Stimulated activated CD8-positive, alpha-beta memory T cell treated with anti-CD3 and anti-CD28 coated beads, Interleukin-7, amount 100 ng/mL, for 4 hours (primary cell): Measurements from ENCODE around the gene EIF5A2.
"Not testable (repeated sequence)": the region's sequence is repeated elsewhere in the genome, so short reads cannot be mapped to it uniquely, and the experiment has no call there.

Experiments used
- DNase-seq, 2 donors: peaks; one replicate each; pipeline ENCODE4 v3.0.0-alpha.2; 2020; ENCODE audit warnings: low read depth in 2 of 2

EIF5A2 gene

DNA sequence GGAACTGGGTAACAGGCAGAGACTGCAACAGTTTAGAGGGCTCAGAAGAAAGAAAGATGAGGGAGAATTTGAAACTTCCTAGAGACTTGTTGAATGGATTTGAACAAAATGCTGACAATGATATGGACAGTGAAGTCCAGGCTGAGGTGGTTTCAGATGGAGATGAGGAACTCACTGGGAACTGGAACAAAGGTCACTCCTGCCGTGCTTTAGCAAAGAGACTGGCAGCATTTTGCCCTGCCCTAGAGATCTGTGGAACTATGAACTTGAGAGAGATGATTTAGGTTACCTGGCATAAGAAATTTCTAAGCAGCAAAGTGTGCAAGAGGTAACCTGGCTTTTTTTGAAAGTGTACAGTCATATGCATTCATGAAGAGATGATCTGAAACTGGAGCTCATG is 11.7 kb downstream of the EIF5A2 start:
- DNase-seq = no peak

DNA sequence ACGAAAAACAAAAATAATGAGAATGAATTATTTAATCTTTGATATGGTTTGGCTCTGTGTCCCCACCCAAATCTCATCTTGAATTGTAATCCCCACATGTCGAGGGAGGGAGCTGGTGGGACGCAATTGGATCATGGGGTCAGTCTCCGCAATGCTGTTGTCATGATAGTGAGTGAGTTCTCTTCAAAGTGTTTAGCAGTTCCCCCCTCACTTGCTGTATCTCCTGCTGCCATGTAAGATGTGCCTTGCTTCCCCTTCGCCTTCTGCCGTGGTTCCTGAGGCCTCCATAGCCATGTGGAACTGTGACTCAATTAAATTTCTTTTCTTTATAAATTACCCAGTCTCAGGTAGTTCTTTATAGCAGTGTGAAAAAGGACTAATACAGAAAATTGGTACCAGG is 12.1 kb downstream of the EIF5A2 start:
- DNase-seq = not testable (repeated sequence)

DNA sequence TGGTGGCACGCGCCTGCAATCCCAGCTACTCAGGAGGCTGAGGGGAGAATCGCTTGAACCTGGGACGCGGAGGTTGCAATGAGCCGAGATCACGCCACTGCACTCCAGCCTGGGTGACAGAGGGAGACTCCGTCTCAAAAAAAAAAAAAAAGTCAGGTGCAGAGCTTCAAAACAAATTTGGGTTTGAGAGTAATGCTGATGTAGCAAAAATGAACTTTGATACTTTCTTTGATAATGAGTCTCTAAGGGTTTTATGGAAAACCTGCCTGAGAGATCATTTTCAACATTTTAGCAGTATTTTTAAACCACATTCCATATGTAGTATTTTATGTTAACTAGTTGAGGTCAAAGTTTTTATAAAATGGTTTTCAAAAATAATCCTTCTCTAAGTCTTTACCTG is 14.5 kb downstream of the EIF5A2 start:
- DNase-seq = no peak

DNA sequence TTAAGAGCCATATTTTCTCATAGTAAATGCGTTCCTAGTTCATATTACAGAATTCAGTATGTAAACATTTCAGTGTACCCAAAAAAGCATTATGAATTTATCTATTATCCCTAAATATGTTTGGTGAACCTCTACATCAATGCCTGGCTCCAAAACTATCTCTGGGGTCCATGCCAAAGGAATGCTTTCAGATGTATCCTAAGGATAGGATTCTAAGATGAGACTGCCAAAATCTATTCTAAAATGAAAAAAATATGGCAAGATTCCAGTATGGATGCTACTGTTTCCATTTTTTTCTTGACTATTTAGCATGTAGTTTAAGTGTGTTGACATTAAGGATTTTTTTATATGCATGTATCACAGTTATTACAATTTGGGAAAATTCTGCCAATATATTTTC is 18.8 kb downstream of the EIF5A2 start:
- no peak for DNase-seq

DNA sequence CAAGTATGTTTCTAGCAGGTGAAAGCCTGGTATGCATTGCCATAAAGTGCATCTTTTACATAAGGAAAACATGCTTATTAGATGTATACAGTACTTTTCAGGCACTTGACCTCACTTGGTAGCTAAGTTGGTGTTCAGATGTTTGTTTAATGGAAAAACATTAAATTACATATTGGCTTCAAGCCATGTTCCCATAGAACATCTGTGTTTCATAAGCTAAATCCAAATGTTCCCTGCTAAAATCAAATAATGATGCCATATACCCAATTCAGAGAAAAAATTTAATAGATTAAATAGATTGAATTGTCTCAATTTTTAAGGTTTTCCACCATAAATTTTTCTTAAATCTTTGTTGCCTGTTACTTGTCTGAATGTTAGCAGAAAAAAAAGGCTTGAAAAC is 19.3 kb downstream of the EIF5A2 start:
- DNase-seq = no peak

DNA sequence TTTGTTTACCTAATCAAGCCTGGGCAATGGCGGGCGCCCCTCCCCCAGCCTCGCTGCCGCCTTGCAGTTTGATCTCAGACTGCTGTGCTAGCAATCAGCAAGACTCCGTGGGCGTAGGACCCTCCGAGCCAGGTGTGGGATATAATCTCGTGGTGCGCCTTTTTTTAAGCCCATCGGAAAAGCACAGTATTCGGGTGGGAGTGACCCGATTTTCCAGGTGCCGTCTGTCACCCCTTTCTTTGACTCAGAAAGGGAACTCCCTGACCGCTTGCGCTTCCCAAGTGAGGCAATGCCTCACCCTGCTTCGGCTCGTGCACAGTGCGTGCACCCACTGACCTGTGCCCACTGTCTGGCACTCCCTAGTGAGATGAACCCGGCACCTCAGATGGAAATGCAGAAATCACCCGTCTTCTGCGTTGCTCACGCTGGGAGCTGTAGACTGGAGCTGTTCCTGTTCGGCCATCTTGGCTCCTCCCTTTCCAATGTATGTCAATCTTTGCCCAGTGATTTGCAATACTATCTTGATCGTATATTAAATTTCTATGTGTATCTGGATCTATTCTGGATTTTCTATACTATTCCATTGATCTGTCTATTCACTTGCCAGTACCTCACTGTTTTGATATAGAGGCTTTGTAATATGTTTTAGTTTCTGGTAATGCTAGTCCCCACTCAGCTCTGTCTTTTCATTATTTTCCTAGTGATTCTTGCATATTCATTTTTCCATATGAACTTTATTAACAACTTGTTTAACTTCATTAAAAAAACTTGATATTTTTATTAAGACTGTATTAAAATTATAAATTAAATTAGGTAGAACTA is 24.1 kb downstream of the EIF5A2 start:
- DNase-seq = not testable (repeated sequence)

DNA sequence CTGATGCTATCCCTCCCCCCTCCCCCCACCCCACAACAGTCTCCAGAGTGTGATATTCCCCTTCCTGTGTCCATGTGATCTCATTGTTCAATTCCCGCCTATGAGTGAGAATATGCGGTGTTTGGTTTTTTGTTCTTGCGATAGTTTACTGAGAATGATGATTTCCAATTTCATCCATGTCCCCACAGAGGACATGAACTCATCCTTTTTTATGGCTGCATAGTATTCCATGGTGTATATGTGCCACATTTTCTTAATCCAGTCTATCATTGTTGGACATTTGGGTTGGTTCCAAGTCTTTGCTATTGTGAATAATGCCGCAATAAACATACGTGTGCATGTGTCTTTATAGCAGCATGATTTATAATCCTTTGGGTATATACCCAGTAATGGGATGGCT is 29.7 kb downstream of the EIF5A2 start:
- DNase-seq = not testable (repeated sequence)

DNA sequence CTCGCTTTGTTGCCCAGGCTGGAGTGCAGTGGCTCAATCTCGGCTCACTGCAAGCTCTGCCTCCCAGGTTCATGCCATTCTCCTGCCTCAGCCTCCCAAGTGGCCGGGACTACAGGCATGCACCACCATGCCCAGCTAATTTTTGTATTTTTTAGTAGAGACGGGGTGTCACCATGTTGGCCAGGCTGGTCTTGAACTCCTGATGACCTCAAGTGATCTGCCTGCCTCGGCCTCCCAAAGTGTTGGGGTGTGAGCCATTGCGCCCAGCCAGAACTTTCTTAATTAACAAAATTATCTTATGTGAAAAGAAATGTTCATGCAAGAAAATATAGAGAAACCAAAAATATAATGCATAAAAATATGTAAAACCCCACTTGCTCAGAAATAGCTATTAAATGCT is 31.1 kb downstream of the EIF5A2 start:
- not testable (repeated sequence) for DNase-seq

DNA sequence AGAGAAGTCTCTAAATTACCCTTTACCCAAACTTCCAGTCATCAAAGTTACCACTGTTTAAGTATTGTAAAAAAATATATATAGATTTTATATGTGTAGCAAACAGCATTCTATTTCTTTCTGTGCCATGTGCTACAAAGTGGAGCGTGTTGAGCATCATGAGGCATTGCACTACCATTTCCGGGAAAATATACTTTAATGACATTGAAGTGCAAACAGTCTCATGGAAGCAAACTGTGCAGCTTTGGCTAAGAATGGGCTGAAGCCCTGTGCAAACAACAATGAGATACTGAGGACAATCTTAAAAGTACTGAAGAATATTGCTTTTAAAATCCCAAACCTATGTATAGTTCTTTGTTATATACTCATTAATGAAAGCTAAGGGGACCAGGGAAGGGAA is 31.9 kb downstream of the EIF5A2 start:
- no peak for DNase-seq

DNA sequence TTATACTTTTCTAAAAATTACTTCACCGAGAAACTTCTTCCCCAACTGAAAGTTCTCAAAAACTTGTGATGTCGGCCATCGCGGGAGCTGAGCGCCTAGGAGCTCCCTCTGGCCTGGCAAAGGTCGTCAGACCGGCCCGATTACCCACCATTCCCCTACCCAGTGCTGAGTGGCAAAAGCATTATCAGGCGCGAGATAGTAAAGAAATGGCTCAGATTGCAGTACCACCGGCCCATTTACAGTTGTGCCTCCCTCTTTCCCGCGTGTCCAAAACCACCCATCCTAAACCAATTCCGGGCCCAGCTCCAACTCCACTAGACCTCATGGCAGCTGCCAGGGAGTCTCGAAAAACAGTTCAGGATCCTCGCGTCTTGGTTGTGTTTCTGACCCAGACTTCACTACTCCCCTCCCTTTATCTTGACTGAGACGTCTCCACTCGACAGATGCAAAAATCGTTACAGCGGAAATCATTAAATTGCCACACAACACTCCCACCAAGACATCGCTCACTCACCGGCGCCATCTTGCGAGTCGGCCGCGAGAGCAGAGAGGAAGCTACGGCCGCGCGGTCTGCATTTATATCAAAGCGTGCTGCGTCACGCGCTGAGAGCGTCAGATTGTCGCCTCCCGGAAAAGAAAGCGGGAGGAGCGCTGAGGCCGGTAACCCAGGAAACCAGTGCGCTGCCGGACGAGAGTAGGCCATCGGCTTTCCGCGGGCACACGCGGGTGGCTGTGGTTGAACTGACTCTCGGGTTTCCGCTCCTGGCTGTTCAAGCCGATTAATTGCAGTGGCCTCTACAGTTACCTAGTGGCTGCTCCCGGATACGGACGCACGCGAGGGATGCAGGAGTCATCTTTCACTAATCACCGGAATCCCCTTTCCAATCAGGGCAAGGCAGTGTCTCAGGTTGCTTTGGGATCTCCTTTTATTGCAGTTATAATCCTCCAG is 38.5 kb downstream of the EIF5A2 start, which contains the start of gene RPL22L1:
TSS of gene RPL22L1 (minus strand) at position 551 of the 949 bp plus-strand sequence. CDS start at position 523, 28 bp downstream.
- peak; percentile 88 to 90 for DNase-seq

DNA sequence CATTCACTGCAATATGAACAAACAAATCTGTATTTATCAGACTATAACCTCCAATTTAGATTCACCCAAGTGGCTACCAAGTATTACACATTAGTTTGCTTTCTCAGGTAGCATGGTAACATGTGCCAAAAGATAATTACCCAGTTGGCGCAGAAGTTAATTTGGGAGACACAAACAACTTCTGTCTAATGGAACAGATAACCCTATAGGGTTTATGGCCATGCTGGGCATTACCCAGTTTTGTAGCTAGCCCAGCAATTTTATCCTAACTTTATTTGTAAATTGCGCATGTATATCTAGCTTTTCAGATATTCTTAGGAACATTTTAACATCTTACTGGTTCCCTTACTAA is 39.2 kb downstream of the EIF5A2 start:
- DNase-seq = no peak

DNA sequence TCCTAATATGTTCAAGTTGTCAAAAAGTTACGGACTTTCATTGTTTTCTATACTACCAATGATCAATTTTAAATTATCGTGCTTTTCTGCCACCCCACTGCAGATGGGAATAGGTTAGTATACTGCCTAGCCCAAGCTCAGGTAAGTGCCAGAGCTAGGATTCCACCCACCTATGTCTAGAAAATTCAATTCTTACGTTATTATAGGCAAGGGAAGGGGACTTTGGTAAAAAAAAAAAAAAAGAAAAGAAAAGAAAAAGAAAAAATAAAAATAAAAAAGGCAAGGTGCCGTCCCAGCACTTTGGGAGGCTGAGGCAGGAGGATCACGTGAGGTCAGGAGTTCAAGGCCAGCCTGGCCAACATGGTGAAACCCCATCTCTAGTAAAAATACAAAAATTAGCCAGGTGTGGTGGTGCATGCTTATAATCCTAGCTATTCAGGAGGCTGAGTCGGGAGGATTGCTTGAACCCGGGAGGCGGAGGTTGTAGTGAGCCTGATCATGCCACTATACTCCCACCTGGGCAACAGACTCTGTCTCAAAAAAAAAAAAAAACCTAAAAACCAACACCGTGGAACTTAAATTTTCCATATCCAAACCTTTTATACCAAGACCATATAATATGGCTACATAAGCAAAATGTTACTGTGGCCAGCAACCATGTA is 39.7 kb downstream of the EIF5A2 start:
- DNase-seq = no peak

DNA sequence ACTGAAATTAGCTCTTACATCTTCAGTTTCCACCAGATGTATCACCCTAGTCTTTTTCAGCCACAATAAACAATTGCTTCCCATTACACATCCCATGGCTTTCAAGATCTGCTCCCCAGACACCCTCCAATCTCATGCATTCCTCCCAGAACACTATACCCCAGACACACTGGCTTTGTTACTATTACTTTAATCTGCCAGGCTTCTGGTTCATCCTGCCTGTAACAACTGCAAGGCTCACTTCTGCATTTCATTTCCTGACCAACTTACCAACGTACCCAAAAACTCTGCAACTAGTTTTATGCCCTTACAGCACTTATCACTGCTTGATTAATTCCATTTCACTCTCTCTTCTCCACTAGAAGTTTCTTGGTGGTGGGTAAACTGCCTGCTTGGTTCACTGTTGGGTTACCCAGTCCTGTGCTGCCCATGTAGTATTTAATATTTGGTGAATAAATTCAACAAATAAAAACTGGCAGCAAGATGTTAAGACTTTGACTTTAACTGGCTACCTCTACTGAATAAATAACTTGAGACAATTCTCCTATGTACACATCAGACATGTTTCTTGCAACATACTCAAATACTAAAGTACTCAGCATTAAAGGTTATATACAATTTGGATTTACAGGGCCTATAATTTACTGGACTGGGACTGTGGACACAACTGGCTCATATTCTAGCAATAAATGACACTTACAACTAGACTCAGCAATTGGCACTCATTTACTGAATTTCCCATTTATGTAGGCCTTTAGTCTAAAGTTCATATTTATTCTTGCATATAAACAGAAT is 41.1 kb downstream of the EIF5A2 start:
- DNase-seq = no peak

DNA sequence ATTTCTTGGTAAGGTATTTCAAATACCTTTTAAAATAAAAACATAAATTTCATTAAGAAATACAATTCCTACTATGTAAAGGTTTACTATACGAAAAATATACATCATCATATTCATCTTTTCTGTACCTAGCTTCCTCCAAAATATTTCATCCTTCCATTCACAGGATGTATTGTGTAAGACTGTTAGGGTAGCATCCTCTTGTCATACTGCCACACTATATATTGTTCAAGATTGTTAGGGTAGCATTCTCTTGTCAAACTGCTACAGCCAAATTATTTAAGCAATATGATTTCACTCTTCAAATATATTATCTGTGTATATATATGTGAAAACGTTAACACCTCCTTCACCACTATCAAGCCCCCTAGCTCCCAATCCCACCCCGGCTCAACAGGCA is 41.9 kb downstream of the EIF5A2 start:
- no peak for DNase-seq

DNA sequence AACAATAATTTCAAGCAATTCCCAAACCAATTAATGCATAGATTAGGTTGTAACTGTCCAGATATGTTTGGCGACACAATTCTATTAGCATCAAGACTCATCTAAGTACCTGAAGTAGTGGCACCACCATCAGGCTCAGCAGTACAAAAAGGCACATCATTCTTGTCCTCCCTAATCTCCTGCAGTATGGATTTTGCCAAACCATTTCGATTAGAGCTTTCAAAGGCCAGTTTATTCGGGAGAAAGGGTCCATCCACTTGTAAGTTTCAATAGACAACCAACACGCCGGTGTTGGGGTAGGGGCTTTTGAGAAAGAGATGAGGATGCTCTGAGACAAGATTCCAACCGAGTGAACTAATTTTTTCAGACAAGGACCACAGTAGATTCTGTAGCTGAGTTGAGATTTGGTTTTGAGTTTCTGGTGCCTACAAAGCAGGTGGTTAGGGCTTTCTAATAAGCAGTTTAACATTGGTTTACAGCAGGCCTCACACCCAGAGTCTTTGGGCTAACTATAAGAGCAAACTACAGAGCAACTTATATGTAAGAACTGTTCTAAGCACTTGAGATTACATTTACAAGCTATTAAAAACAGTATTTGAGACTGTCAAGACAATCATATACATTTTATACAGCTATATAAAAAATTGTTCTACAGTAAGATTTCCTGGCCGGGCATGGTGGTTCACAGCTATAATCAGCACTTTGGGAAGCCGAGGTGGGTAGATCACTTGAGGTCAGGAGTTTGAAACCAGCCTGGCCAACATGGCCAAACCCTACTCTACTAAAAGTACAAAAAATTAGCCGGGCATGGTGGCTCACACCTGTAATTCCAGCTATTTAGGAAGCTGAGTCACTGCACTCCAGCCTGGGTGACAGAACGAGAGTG is 43.0 kb downstream of the EIF5A2 start:
- DNase-seq = no peak

DNA sequence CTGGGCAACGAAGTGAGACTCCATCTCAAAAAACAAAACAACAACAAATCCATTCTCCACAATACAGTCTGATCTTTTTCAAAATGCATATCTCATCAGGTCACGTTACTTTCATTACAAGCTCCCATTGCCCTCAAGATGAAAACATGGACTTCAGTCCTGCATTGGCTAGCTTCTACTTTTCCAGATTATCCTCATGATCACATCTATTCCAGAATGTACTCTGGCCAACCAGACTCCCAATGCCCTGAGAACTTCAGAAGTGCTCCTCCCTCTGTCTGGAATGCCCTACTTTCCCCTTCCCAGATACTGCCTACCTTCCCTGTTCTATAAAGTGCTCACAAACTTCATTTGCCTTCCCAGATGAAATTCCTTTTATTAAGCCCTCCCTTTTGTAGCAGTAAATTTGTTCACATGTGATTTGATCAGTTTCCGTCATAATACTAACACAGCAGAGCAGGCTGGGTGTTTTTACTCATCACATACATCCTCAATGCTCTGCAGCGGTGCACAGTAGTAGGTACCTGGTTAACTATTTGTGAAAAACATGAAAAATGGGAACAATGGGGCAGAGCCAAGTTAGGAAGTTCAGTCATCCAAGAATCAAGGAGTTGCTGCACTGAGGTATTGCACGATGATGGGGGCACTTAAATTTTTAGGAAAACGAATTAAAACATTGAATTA is 43.8 kb downstream of the EIF5A2 start:
- DNase-seq = no peak

DNA sequence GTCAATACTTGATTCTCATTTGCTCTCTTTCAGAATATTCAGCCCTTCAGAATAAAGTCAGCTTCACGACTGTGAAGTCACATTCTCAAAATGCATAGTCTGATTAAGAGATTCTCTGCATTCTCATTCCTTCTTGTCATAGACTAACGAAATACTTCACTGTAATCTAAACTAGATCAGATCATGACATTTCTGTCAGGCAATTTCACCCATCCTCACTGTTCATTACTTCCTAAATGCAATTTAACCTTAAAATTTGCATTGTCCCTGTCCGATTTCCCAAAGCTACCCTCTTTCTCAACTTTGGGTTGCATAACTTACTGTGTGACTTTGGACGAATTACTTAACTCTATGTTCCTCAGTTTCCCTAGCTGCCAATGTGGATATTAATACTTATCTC is 44.6 kb downstream of the EIF5A2 start:
- DNase-seq = no peak

DNA sequence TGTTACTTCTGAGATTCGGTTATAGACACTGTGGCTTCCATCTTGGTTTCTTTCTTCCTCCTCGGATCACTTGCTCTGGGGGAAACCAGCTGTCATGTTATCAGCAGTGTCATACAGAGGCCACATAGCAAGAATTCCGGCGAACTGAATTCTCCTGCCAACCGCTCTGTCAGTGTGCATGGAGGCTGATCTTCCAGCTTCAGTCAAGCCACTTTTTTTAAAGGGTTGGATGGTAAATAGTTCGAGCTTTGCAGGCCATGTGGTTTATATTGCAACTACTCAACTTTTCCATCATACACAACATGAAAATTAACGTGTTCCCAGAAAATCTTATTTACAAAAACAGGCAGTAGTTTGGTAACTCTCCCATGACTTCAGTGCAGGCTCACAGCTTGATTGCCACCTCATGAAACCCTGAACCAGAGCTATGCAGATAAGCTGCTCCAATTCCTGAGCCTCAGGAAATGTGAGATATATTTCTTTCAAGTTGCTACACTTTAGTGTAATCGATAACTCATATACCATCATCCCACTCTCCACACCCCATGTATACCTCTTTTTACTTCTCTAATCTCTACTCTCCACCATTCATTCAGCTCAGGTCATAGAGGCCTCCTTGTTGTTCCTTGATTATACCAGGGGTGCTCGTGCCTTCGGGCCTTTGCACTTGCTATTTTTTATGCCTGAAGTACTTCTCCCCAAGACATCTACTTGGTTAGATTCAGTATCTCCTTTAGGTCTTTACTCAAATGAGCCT is 45.6 kb downstream of the EIF5A2 start:
- DNase-seq = no peak

DNA sequence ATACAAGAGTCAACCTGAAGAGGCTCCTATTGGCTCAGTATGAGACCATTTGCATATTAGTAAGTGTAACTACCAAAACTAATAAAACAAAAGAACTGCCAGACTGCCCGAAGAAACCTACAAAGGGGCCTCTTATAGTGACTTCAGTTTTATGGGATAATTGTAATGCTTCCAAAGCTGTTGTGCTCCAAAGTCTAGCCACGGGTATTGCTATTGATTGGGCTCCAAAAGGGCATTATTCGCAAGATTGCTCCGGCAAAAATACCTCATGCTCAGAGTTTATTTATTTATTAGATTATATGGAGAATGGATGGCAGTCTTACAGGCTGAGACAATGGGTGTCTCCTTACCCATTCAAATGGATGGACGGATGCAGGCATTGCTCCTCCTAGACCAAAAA is 49.8 kb downstream of the EIF5A2 start:
- DNase-seq = no peak
